Ovary (tissue), 9 donors: Measurements from ENCODE around the gene MYOF. TPM values are rescaled to one million over a fixed set of nuclear protein-coding genes. Genes with fewer than 3 reads are reported as not detected.
A peak's percentile ranks its signal among the peaks of the same experiment; 100 is the strongest.

ENCODE experiments used
- DNase-seq, 5 donors: peaks; one replicate each; pipeline ENCODE4 v3.0.0-alpha.2; 2019 to 2020
- H3K27ac ChIP-seq, 2 donors: fragments of 200-600 bp; one replicate each; pipeline versions ENCODE4 v1.5.1 to v1.8.0; 2019 to 2022
- H3K27me3 ChIP-seq: fragments of 200-600 bp; one replicate; pipeline ENCODE4 v1.8.0; 2022
- H3K36me3 ChIP-seq: fragments of 200-600 bp; sonication (generic); one replicate; pipeline ENCODE4 v1.5.1; 2019
- H3K4me1 ChIP-seq: one replicate; pipeline ENCODE4 v1.8.1; 2013; ENCODE audit warnings: mild to moderate bottlenecking, moderate library complexity; ENCODE audit not compliant: insufficient read depth
- H3K4me3 ChIP-seq: fragments of 200-600 bp; sonication (generic); one replicate; pipeline ENCODE4 v1.5.1; 2017
- H3K9me3 ChIP-seq, 2 donors: fragments of 200-600 bp in 1 of 2; sonication (generic) in 1 of 2; one replicate each; pipeline versions ENCODE4 v1.5.1 to v1.8.1; 2013 to 2019; ENCODE audit warnings: mild to moderate bottlenecking in 1 of 2, moderate library complexity in 1 of 2
- EP300 ChIP-seq: sonication (generic); formaldehyde crosslinking; IDR thresholded peaks from one replicate; pipeline ENCODE4 v1.6.1; 2017; ENCODE audit warnings: antibody characterized with exemption
- POLR2A ChIP-seq: fragments of 450-650 bp; IDR thresholded peaks from one replicate; pipeline ENCODE4 v1.6.1; 2017; ENCODE audit warnings: antibody characterized with exemption, mild to moderate bottlenecking, moderate library complexity
- WGBS, 3 donors: extraction: QIAGEN DNeasy Blood & Tissue Kit in 1 of 3; methylation state at CpG; one replicate each; pipeline versions ENCODE4 v1.1.5 to v1.1.7; 2013 to 2017; 5-methylcytosine and 5-hydroxymethylcytosine counted together
- intact Hi-C, 4 donors: fragments of 100-400 bp; cut with DNase I; formaldehyde crosslinking; loops; one replicate each; pipeline versions ENCODE4 v1.11.0 to v1.15.1; 2022 to 2023
- polyA plus RNA-seq, 2 donors: library from polyadenylated mRNA; stranded (reverse); fragments of 200-250 nt in 1 of 2; fragments of 350-450 nt in 1 of 2; fragmentation: Illumina TruSeq in 1 of 2; extraction: RNeasy Lipid Tissue Mini Kit (QIAGEN cat#74804) in 1 of 2; gene quantifications; one replicate each; pipeline ENCODE4 v1.2.3, GENCODE V29; 2013 to 2014
- total RNA-seq, 7 donors: library from RNA; depleted of rRNA in 2 of 7; stranded (reverse); fragments of >200 nt in 2 of 7; fragmentation: NEBNext Ultra II Directional in 3 of 7; extraction: Animal tissue kit (Norgen Biotek cat#: 25700) in 3 of 7; gene quantifications; one replicate each; pipeline versions ENCODE4 v1.1.0 to v1.2.4, GENCODE V29; 2016 to 2023
- TF ChIP-seq, protein P1 (sequence below), 3 donors: fragments of 450-650 bp in 2 of 3; fragments of 200-600 bp in 1 of 3; IDR thresholded peaks; one replicate each; pipeline versions ENCODE4 v1.5.1 to v1.8.0; 2016 to 2022; ENCODE audit warnings: antibody characterized with exemption in 3 of 3, mild to moderate bottlenecking in 1 of 3
- donor health status: DM: no; HTN: no; CAD: no; lungs with moderate emphysema.
- donor health status: DM: no; HTN: no; CAD: no.
- donor health status: Bipolar disorder and iron deficiency.
- donor health status: DM: yes; HTN: yes; CAD: no.
- donor health status: DM: no; HTN: no; CAD: no.
- donor health status: DM: yes; HTN: yes; CAD: no.

MYOF gene
- total and polyA plus RNA-seq, 9 donors = 7.9 to 89.0 (median 45.7) TPM

GRCh38 chr10:93488956-93489528, 6.9 kb upstream of the MYOF start:
- H3K27me3 ChIP-seq = no peaks in the 10 kb centered on the region
- H3K4me3 ChIP-seq = no peak overlapping the region
- no peaks in the 10 kb centered on the region for H3K4me1 ChIP-seq
- intact Hi-C loops = loop anchor here in 2 of 4 donors (5.0 to 10.0 kb wide), 2 partner anchors 54 to 122 kb away; no protein-coding TSS in a partner anchor
- H3K36me3 ChIP-seq = no peaks in the 10 kb centered on the region
- TF ChIP-seq POLR2A = no peak
- TF ChIP-seq, protein P1, sequence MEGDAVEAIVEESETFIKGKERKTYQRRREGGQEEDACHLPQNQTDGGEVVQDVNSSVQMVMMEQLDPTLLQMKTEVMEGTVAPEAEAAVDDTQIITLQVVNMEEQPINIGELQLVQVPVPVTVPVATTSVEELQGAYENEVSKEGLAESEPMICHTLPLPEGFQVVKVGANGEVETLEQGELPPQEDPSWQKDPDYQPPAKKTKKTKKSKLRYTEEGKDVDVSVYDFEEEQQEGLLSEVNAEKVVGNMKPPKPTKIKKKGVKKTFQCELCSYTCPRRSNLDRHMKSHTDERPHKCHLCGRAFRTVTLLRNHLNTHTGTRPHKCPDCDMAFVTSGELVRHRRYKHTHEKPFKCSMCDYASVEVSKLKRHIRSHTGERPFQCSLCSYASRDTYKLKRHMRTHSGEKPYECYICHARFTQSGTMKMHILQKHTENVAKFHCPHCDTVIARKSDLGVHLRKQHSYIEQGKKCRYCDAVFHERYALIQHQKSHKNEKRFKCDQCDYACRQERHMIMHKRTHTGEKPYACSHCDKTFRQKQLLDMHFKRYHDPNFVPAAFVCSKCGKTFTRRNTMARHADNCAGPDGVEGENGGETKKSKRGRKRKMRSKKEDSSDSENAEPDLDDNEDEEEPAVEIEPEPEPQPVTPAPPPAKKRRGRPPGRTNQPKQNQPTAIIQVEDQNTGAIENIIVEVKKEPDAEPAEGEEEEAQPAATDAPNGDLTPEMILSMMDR (IDR thresholded peaks at IDR 0.05) = no peak
- no peak for TF ChIP-seq EP300
- WGBS, 3 donors = 78 to 89% (median 87%) methylated on average over 4 of the region's 4 CpGs
- H3K9me3 ChIP-seq = no peaks in the 10 kb centered on the region
- no peak overlapping the region for H3K27ac ChIP-seq
- no peak for DNase-seq

DNA sequence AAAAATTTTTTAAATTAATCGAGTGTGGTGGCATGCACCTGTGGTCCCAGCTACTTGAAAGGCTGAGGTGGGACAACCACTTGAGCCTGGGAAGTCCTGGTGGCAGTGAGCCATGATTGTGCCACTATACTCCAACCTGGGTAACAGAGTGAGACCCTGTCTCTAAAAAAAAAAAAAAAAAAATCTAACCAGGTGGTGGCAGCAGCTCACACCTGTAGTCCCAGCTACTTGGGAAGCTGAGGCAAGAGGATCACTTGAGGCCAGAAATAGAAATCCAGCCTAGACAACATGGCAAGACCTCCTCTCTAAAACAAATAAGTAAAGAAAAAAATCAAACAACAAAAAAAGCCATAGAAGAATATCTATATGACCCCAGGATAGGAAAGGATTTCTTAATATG, 3.6 kb upstream of the MYOF start:
- no peak for DNase-seq
- Histone ChIP-seq H3K36me3 (no peaks in the 10 kb centered on the region), H3K4me3 (no peak overlapping the region), H3K27ac (no peak overlapping the region), H3K4me1 (peaks cover 2% of the 10 kb centered on the region), H3K9me3 (no peaks in the 10 kb centered on the region), H3K27me3 (no peaks in the 10 kb centered on the region)
- TF ChIP-seq, protein P1 (IDR thresholded peaks at IDR 0.05) = no peak
- no peak for TF ChIP-seq POLR2A
- TF ChIP-seq EP300 = no peak
- WGBS, 3 donors = 62 to 81% (median 65%) methylated on average over 1 of the region's 1 CpG
- intact Hi-C loops = loop anchor here in 2 of 4 donors (2.0 to 10.0 kb wide), 3 partner anchors 51 to 118 kb away; no protein-coding TSS in a partner anchor

- DNase-seq = no peak
- Histone ChIP-seq H3K27ac (peak overlapping the region; percentile 79 to 87), H3K4me1 (peaks cover 5% of the 10 kb centered on the region), H3K4me3 (peak overlapping the region; percentile 44), H3K36me3 (no peaks in the 10 kb centered on the region), H3K27me3 (no peaks in the 10 kb centered on the region), H3K9me3 (no peaks in the 10 kb centered on the region)
- TF ChIP-seq EP300 (no peak), POLR2A (no peak)
- TF ChIP-seq, protein P1 (IDR thresholded peaks at IDR 0.05) = no peak
- intact Hi-C loops = loop anchor here (2.0 to 10.0 kb wide), 3 partner anchors 44 to 105 kb away; no protein-coding TSS in a partner anchor
- WGBS, 3 donors = 0 to 2% (median 0%) methylated on average over 7 of the region's 7 CpGs
Observed at GRCh38 chr10:93481637-93482144, 443 bp downstream of the MYOF start.

GRCh38 chr10:93478873-93479272, 3.3 kb downstream of the MYOF start:
- no peak overlapping the region for H3K27ac ChIP-seq
- H3K36me3 ChIP-seq = no peaks in the 10 kb centered on the region
- H3K4me3 ChIP-seq = no peak overlapping the region
- TF ChIP-seq, protein P1 (IDR thresholded peaks at IDR 0.05) = no peak
- no peak for TF ChIP-seq POLR2A
- DNase-seq = no peak
- intact Hi-C loops = no loop called here
- no peaks in the 10 kb centered on the region for H3K9me3 ChIP-seq
- H3K4me1 ChIP-seq = peaks cover 5% of the 10 kb centered on the region
- no peaks in the 10 kb centered on the region for H3K27me3 ChIP-seq
- WGBS, 3 donors = 79 to 87% (median 81%) methylated on average over 6 of the region's 6 CpGs
